Activated naive CD4-positive, alpha-beta T cell treated with anti-CD3 and anti-CD28 coated beads, Interleukin-2, amount 10 ng/mL, durations not matched to agents 7 days and 5 days (primary cell): ENCODE measurements around the gene TPP1.

Experiments used
- CTCF ChIA-PET: fragments of 350-600 bp; sonication (Branson Sonifier 250); formaldehyde crosslinking; loops from one replicate; lab custom pipeline; 2021; ENCODE audit warnings: antibody characterized with exemption; lab: Charles Lee
- DNase-seq: peaks from one replicate; pipeline ENCODE4 v3.0.0-alpha.2; 2020
- H3K27ac Mint-ChIP-seq: one replicate; pipeline ENCODE4 v1.8.0; 2021; ENCODE audit warnings: mild to moderate bottlenecking, moderate library complexity, mixed read lengths
- H3K27me3 Mint-ChIP-seq: one replicate; pipeline ENCODE4 v1.8.0; 2021; ENCODE audit warnings: mild to moderate bottlenecking, mixed read lengths
- H3K36me3 Mint-ChIP-seq: one replicate; pipeline ENCODE4 v1.8.0; 2021; ENCODE audit warnings: mixed read lengths
- H3K4me1 Mint-ChIP-seq: one replicate; pipeline ENCODE4 v1.8.0; 2021; ENCODE audit warnings: mixed read lengths
- H3K4me3 Mint-ChIP-seq: one replicate; pipeline ENCODE4 v1.8.0; 2021; ENCODE audit warnings: mild to moderate bottlenecking, moderate library complexity, mixed read lengths
- H3K9me3 Mint-ChIP-seq: one replicate; pipeline ENCODE4 v1.8.0; 2021; ENCODE audit warnings: mixed read lengths

The TPP1 gene

GRCh38 chr11:6570691-6571427, 48.4 kb downstream of the TPP1 start:
- DNase-seq, result no peak
- H3K27ac Mint-ChIP-seq, result no peak overlapping the region
- no peaks in the 10 kb centered on the region for H3K4me1 Mint-ChIP-seq
- CTCF ChIA-PET, result no interaction called here
- H3K9me3 Mint-ChIP-seq, result no peaks in the 10 kb centered on the region
- H3K36me3 Mint-ChIP-seq, result peaks cover 5% of the 10 kb centered on the region
- H3K27me3 Mint-ChIP-seq, result no peaks in the 10 kb centered on the region
- no peak overlapping the region for H3K4me3 Mint-ChIP-seq

- peak overlapping the region; percentile 63 for H3K27ac Mint-ChIP-seq
- no peaks in the 10 kb centered on the region for H3K4me1 Mint-ChIP-seq
- DNase-seq, result no peak
- CTCF ChIA-PET, result no interaction called here
- peaks cover 5% of the 10 kb centered on the region for H3K36me3 Mint-ChIP-seq
- H3K4me3 Mint-ChIP-seq, result no peak overlapping the region
- no peaks in the 10 kb centered on the region for H3K27me3 Mint-ChIP-seq
- no peaks in the 10 kb centered on the region for H3K9me3 Mint-ChIP-seq
Observed at GRCh38 chr11:6569706-6570105, 49.5 kb downstream of the TPP1 start.

GRCh38 chr11:6568191-6568918, 50.9 kb downstream of the TPP1 start:
- CTCF ChIA-PET, result no interaction called here
- no peak overlapping the region for H3K27ac Mint-ChIP-seq
- no peak for DNase-seq
- peaks cover 5% of the 10 kb centered on the region for H3K36me3 Mint-ChIP-seq
- no peaks in the 10 kb centered on the region for H3K4me1 Mint-ChIP-seq
- H3K9me3 Mint-ChIP-seq, result no peaks in the 10 kb centered on the region
- no peaks in the 10 kb centered on the region for H3K27me3 Mint-ChIP-seq
- no peak overlapping the region for H3K4me3 Mint-ChIP-seq

- H3K9me3 Mint-ChIP-seq, result no peaks in the 10 kb centered on the region
- no peak for DNase-seq
- no peak overlapping the region for H3K27ac Mint-ChIP-seq
- CTCF ChIA-PET, result no interaction called here
- H3K4me1 Mint-ChIP-seq, result no peaks in the 10 kb centered on the region
- H3K4me3 Mint-ChIP-seq, result no peak overlapping the region
- H3K27me3 Mint-ChIP-seq, result no peaks in the 10 kb centered on the region
- H3K36me3 Mint-ChIP-seq, result peaks cover 4% of the 10 kb centered on the region
Observed at GRCh38 chr11:6567371-6567745, 51.9 kb downstream of the TPP1 start.

GRCh38 chr11:6566704-6567370, 52.4 kb downstream of the TPP1 start:
- H3K27me3 Mint-ChIP-seq, result no peaks in the 10 kb centered on the region
- no peak for DNase-seq
- CTCF ChIA-PET, result no interaction called here
- no peak overlapping the region for H3K4me3 Mint-ChIP-seq
- H3K27ac Mint-ChIP-seq, result no peak overlapping the region
- peaks cover 4% of the 10 kb centered on the region for H3K36me3 Mint-ChIP-seq
- H3K4me1 Mint-ChIP-seq, result no peaks in the 10 kb centered on the region
- no peaks in the 10 kb centered on the region for H3K9me3 Mint-ChIP-seq

- H3K4me3 Mint-ChIP-seq, result no peak overlapping the region
- DNase-seq, result no peak
- CTCF ChIA-PET, result no interaction called here
Observed at GRCh38 chr11:6565988-6566703, 53.1 kb downstream of the TPP1 start.

GRCh38 chr11:6565325-6565724, 53.9 kb downstream of the TPP1 start:
- Mint-ChIP-seq H3K9me3 (no peaks in the 10 kb centered on the region), H3K4me3 (no peak overlapping the region), H3K36me3 (peaks cover 4% of the 10 kb centered on the region), H3K27me3 (no peaks in the 10 kb centered on the region), H3K27ac (no peak overlapping the region), H3K4me1 (no peaks in the 10 kb centered on the region)
- no peak for DNase-seq
- CTCF ChIA-PET, result no interaction called here

More at GRCh38 chr11:6565988-6566703, 53.1 kb downstream of the TPP1 start:
- no peak overlapping the region for H3K27ac Mint-ChIP-seq
- H3K4me1 Mint-ChIP-seq, result no peaks in the 10 kb centered on the region
- no peaks in the 10 kb centered on the region for H3K27me3 Mint-ChIP-seq
- H3K9me3 Mint-ChIP-seq, result no peaks in the 10 kb centered on the region
- H3K36me3 Mint-ChIP-seq, result peaks cover 4% of the 10 kb centered on the region

- DNase-seq, result no peak
- no peaks in the 10 kb centered on the region for H3K36me3 Mint-ChIP-seq
- H3K4me1 Mint-ChIP-seq, result no peaks in the 10 kb centered on the region
- H3K4me3 Mint-ChIP-seq, result no peak overlapping the region
- H3K27ac Mint-ChIP-seq, result no peak overlapping the region
- H3K27me3 Mint-ChIP-seq, result no peaks in the 10 kb centered on the region
- H3K9me3 Mint-ChIP-seq, result no peaks in the 10 kb centered on the region
- CTCF ChIA-PET, result interaction anchor here (1.4 kb wide), 1 partner anchor 32 kb away, joined by 4 read pairs; no protein-coding TSS in a partner anchor
Observed at GRCh38 chr11:6563667-6564066, 55.6 kb downstream of the TPP1 start.

GRCh38 chr11:6563121-6563619, 56.1 kb downstream of the TPP1 start:
- CTCF ChIA-PET, result interaction anchor here (1.4 kb wide), 1 partner anchor 32 kb away, joined by 4 read pairs; no protein-coding TSS in a partner anchor
- DNase-seq, result no peak
- no peak overlapping the region for H3K4me3 Mint-ChIP-seq
- no peak overlapping the region for H3K27ac Mint-ChIP-seq
- H3K4me1 Mint-ChIP-seq, result no peaks in the 10 kb centered on the region
- no peaks in the 10 kb centered on the region for H3K9me3 Mint-ChIP-seq
- H3K27me3 Mint-ChIP-seq, result no peaks in the 10 kb centered on the region
- H3K36me3 Mint-ChIP-seq, result no peaks in the 10 kb centered on the region
